ENCODE results near the gene TDRD10.

- no peak for TF ChIP-seq CTCF (IDR thresholded peaks at IDR 0.05)
- TF ChIP-seq POLR2A (IDR thresholded peaks at IDR 0.05): no peak
Observed at GRCh38 chr1:154548028-154548427, 46.0 kb downstream of the TDRD10 start.

Data from lower leg skin (tissue), 3 donors.